Hematopoietic multipotent progenitor cell treated with erythropoietin and hydrocortisone succinate and interleukin-3 and kit ligand, for 4 days (in vitro differentiated cells): ENCODE measurements around the gene IL32.

ENCODE experiments used
- DNase-seq: peaks from one replicate; pipeline ENCODE4 v3.0.0-alpha.2; 2015

IL32 gene

DNA sequence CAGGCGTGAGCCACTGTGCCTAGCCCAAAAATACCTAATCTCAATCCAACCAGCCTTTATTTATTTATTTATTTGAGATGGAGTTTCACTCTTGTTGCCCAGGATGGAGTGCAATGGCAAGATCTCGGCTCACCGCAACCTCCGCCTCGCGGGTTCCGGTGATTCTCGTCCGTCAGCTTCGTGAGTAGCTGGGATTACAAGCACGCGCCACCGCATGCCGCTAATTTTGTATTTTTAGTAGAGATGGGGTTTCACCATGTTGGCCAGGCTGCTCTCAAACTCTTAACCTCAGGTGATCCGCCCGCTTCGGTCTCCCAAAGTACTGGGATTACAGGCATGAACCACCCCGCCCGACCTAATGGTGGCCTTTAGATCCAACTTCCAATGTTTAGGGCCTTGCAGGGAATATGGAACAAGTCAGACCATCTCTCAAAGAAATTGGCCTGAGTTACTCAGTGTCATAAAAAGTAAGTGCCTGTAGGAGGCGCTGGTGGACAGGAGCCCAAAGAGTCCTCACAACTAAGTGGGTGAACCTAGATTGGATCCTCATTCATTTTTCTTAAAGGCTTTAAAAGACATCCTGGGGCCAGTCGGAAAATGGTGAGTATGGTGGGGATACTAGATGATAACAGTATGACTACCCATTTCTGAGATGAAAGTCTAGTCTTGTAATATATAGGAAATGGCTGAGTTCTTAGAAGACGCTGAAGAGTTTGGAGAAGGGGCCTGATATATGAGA lies 29.0 kb downstream of the IL32 start:
- peak; percentile 80 for DNase-seq

- peak; percentile 91 for DNase-seq
Observed at GRCh38 chr16:3095869-3096268, 30.4 kb downstream of the IL32 start.

- no peak for DNase-seq
Observed at GRCh38 chr16:3096362-3096761, 30.9 kb downstream of the IL32 start.

DNA sequence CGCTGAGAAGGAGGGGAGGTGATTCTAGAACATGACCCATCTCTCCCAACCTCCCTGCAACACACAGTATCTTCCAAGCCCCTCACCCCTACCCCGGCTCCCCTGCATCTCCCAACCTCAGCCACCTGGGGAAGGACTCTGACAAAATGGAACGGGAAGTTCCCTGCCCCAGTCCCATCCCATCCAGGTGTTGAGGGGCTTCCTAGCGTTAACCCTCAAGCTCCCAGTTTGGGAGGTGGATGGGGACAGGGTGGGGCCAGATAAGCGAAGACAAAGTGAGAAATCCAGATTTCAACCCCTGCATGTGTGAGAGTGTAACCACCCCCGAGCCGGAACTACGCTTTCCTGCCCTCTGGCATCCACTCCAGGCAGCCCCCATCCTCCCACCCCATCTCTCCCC lies 31.8 kb downstream of the IL32 start:
- no peak for DNase-seq

DNA sequence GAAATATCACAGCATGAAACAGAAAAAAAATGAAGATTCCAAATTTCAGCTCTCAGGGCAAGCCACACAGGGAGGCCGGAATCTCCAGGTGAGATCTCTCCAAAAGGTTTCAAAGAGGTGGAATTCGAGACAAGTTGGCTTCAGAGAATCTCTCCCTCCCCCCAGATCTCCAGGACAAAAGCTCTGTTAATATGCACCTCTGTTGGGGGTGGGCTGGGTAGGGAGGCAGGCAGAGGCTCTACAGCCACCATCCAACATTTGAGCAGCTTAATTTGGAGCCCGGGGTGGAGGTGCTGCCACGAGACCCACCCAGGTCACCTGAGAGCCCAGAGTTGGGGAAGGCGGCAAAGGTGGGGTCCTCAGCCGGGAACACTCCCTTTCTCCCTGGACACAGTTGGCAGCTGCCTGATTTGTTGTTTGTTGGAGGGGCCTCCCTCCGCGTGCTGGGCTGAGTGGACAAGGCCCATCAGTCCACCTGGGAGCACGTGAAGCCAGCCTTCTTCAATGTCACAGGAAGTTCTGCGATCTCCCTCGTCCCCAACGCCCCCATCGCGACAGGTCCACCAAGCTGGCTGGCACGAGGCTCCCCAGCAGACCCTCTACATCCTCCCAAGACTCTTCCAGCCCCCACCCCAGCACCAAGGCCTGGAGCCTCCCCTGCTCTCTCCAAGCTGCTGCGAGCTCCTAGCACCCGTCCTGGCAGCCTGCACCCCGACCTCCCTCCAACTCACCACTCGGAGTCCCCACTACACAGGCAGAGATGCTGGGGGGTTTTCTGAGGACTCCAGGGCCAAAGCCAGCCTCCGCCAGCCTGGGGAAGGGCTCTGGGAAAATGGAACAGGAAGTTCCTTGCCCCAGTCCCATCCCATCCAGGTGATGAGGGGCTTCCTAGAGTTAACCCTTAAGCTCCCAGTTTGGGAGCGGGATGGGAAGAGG lies 33.3 kb downstream of the IL32 start, which contains the start of gene ZSCAN10:
Gene ZSCAN10, minus strand, starts transcription at position 836 of the 936 bp plus-strand sequence. CDS start 6,357 bp downstream, outside the sequence.
- no peak for DNase-seq

DNA sequence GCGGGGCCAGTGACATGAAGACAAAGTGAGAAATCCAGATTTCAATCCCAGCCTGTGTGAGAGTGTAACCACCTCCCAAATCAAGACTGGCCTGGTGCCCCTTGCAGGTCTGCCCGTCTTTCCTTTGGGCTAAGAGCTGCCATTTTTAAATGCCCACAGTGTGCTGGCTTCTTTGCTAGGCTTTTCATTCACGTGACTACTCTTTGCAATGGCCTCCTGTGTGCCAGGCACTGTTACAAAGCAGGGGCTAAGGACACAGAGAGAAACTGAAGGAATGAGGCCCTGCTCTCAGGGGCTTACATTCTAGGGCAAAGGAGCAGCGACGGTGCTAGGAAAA lies 33.9 kb downstream of the IL32 start:
- DNase-seq, result no peak

DNA sequence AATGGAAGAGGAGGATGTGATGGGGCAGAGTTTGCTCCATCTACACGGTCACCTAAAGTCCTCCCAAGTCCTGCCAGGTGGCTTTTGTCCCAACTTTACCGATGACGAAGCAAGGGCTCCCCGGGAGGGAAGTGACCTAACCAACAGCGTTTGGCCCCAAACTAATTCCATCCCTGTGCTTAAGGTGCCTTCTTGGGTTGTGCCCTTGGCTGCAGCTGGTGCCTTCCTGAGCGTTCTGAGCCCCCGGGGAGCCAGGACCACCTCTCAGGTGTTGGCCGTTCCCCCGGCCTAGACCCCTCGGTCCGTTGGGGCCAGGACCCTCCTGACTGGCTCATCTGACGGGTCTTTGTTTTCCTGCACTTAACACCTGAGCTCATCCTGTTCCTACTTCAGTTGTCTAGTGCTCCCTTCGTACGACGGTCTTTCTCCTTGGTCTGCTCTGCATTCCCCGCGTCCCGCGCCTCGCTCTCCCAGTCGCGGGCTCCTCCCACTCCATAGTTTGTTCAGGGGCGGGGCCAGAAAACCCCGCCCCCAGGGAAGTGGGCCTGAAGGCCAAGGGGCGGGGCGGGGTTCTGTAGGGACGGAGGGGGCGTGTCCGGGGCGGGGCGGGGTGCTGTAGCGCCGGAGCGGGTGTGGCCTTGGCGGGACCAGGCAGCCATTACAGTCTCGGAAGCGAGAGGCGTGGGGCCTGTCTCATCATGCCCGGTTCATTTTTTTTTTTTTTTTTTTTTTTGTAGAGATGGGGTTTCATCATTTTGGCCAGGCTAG lies 34.5 kb downstream of the IL32 start:
- peak; percentile 99 for DNase-seq

- DNase-seq, result peak; percentile 90
Observed at GRCh38 chr16:3101018-3101840, 35.8 kb downstream of the IL32 start.

DNA sequence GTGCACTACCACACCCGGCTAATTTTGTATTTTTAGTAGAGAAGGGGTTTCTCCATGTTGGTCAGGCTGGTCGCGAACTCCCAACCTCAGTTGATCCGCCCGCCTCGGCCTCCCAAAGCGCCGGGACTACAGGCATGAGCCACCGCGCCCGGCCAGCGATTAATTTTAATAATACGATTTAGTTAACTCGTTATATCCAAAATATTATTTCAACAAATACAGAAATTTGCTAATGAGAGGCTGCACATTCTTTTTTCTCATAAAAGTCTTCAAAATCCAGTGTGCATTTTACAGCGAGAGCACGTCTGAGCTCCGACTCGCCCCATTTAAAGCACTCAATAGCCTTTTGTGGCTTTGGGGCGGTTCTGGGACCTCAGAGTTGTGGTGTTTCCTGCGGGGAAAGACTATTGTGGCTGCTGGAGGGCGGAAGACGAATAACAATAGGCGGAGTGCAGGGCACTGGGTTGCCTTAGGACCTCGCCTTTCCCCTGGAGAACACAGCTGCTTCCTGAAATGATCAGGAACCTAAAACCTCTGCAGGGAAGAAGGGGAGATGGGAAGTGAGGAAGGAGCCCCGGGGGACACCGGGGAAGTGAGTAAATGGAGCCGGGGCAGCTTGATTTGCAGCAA lies 36.5 kb downstream of the IL32 start:
- DNase-seq, result peak; percentile 78

GRCh38 chr16:3106205-3106928 lies 40.9 kb downstream of the IL32 start:
- peak; percentile 97 for DNase-seq

- DNase-seq, result no peak
Observed at GRCh38 chr16:3112058-3112880, 46.8 kb downstream of the IL32 start, which contains the start of gene ZNF205. Gene ZNF205, plus strand, starts transcription at chr16:3112586. Its CDS starts 845 bp downstream, at chr16:3113431.

GRCh38 chr16:3112881-3113574 lies 47.6 kb downstream of the IL32 start:
- no peak for DNase-seq

- DNase-seq, result no peak
Observed at GRCh38 chr16:3113765-3114479, 48.5 kb downstream of the IL32 start.

- DNase-seq, result no peak
Observed at GRCh38 chr16:3115003-3115402, 49.6 kb downstream of the IL32 start.

- no peak for DNase-seq
Observed at GRCh38 chr16:3115561-3115960, 50.1 kb downstream of the IL32 start.

DNA sequence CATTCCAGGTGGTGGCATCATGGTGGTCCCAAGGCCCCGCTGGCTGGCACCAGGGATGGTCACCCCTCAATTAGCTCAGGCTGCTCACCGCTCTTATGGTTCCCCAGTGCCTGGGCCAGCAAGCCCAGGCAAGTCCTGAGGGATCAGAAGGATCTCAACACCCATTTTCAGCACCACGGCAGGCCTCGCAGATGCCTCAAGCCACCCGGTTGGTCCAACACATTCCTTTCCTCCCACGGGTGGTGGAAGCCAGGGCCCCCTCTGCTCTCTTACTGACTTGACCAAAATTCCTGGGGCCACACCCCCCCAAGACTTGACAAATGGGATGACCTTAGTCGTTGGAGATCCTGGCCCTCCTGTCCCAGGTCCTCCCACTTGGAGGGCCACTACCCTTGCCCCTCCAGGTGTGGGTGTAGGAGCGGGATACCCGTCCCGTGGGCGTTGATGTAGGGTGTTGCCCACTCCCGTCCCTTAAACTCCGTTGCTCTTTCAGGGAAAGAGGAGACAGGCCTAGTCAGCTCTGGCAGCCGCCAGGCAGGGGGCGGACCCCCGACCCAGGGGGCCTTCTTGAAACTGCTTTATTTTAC lies 52.9 kb downstream of the IL32 start:
- no peak for DNase-seq

GRCh38 chr16:3118846-3119245 lies 53.4 kb downstream of the IL32 start:
- no peak for DNase-seq
